ENCODE measurements around the gene GALNT10.

DNA sequence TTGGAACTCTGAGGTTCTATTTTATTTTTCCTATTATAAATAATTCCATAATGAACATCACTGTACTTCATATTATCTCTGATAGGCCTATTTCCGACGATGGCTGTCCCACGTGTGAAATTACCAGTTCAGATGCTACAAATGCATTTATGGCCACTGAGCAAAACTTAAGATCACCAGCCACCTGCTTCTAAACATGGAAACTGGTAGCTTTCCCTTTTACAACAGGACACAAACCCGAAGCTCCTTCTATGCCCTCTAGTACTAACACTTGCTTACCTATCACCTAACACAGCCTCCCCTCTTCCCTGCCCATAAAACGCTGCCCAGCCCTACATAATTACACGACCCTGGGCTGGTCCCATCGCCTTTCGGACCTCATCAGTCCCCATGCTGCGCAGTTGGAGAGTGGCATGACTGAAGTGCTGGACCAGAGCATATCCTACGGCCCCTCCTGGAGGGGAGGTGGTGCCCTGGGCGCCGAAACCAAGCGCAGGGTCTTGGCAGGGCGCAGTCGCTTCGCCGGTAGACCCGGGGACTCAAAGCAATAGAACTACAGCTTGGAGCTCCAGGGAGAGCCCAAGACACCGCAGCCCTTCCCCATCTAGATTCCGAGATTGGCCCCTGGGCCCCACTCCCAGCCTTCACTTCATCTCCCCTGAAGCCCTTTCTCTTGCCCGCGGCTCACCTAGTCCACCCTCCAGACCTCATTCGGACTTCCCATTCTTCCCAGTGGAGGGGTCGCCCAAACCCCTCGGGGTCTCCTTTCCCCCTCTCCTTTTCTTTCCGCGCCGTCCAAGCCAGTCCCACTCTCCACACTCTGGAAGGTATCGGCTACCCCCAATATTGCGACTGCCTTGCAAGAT lies 254.3 kb downstream of the GALNT10 start:
- TF ChIP-seq, protein P1, sequence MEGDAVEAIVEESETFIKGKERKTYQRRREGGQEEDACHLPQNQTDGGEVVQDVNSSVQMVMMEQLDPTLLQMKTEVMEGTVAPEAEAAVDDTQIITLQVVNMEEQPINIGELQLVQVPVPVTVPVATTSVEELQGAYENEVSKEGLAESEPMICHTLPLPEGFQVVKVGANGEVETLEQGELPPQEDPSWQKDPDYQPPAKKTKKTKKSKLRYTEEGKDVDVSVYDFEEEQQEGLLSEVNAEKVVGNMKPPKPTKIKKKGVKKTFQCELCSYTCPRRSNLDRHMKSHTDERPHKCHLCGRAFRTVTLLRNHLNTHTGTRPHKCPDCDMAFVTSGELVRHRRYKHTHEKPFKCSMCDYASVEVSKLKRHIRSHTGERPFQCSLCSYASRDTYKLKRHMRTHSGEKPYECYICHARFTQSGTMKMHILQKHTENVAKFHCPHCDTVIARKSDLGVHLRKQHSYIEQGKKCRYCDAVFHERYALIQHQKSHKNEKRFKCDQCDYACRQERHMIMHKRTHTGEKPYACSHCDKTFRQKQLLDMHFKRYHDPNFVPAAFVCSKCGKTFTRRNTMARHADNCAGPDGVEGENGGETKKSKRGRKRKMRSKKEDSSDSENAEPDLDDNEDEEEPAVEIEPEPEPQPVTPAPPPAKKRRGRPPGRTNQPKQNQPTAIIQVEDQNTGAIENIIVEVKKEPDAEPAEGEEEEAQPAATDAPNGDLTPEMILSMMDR (conservative IDR thresholded peaks at IDR 0.05 in 1 of 2, IDR thresholded peaks at IDR 0.05 in 1 of 2; ENCODE audit: low read depth in 1 of 2, low read length in 2 of 2), result no peak
- no peak for TF ChIP-seq EZH2 (IDR thresholded peaks at IDR 0.05; ENCODE audit: low read length, missing control alignments)

All from fibroblast of lung (primary cell).